ENCODE measurements around the gene TGFBR3L. TPM values are rescaled to one million over a fixed set of nuclear protein-coding genes. Genes with fewer than 3 reads are reported as not detected.

The TGFBR3L gene
- total RNA-seq, 1 donor from 2014 or later, result 11.2 TPM

GRCh38 chr19:7897292-7897691 is 17.3 kb upstream of the TGFBR3L start:
- Mint-ChIP-seq H3K9me3 (ENCODE audit: low read depth) (no peaks in the 10 kb centered on the region), H3K4me1 (ENCODE audit: low read depth) (peaks cover 7% of the 10 kb centered on the region), H3K27me3 (ENCODE audit: low read depth) (no peaks in the 10 kb centered on the region), H3K36me3 (ENCODE audit: low read depth) (peaks cover 6% of the 10 kb centered on the region), H3K27ac (ENCODE audit: unreplicated experiment) (no peak overlapping the region), H3K4me3 (ENCODE audit: unreplicated experiment) (no peak overlapping the region)
- TF ChIP-seq CTCF (IDR thresholded peaks at IDR 0.05), result no peak
- DNase-seq (ENCODE audit: low spot score), result no peak

- H3K27me3 Mint-ChIP-seq (ENCODE audit: low read depth), result no peaks in the 10 kb centered on the region
- peaks cover 12% of the 10 kb centered on the region for H3K4me1 Mint-ChIP-seq (ENCODE audit: low read depth)
- H3K9me3 Mint-ChIP-seq (ENCODE audit: low read depth), result no peaks in the 10 kb centered on the region
- peaks cover 6% of the 10 kb centered on the region for H3K36me3 Mint-ChIP-seq (ENCODE audit: low read depth)
- DNase-seq (ENCODE audit: low spot score), result no peak
- TF ChIP-seq CTCF (IDR thresholded peaks at IDR 0.05), result no peak
- H3K27ac Mint-ChIP-seq (ENCODE audit: unreplicated experiment), result no peak overlapping the region
- H3K4me3 Mint-ChIP-seq (ENCODE audit: unreplicated experiment), result no peak overlapping the region
Measured at GRCh38 chr19:7898967-7899366, 15.7 kb upstream of the TGFBR3L start.

- TF ChIP-seq CTCF (IDR thresholded peaks at IDR 0.05), result no peak
- H3K4me3 Mint-ChIP-seq (ENCODE audit: unreplicated experiment), result no peak overlapping the region
- H3K4me1 Mint-ChIP-seq (ENCODE audit: low read depth), result peaks cover 14% of the 10 kb centered on the region
- H3K36me3 Mint-ChIP-seq (ENCODE audit: low read depth), result peaks cover 6% of the 10 kb centered on the region
- no peaks in the 10 kb centered on the region for H3K27me3 Mint-ChIP-seq (ENCODE audit: low read depth)
- no peak overlapping the region for H3K27ac Mint-ChIP-seq (ENCODE audit: unreplicated experiment)
- no peaks in the 10 kb centered on the region for H3K9me3 Mint-ChIP-seq (ENCODE audit: low read depth)
- peak; percentile 94 for DNase-seq (ENCODE audit: low spot score)
Measured at GRCh38 chr19:7899751-7900378, 14.8 kb upstream of the TGFBR3L start.

GRCh38 chr19:7900401-7900870 is 14.2 kb upstream of the TGFBR3L start:
- no peak overlapping the region for H3K27ac Mint-ChIP-seq (ENCODE audit: unreplicated experiment)
- H3K36me3 Mint-ChIP-seq (ENCODE audit: low read depth), result peaks cover 6% of the 10 kb centered on the region
- no peak for DNase-seq (ENCODE audit: low spot score)

GRCh38 chr19:7900931-7901330 is 13.7 kb upstream of the TGFBR3L start:
- TF ChIP-seq CTCF (IDR thresholded peaks at IDR 0.05), result no peak
- H3K4me1 Mint-ChIP-seq (ENCODE audit: low read depth), result peaks cover 25% of the 10 kb centered on the region
- peaks cover 6% of the 10 kb centered on the region for H3K36me3 Mint-ChIP-seq (ENCODE audit: low read depth)
- H3K27ac Mint-ChIP-seq (ENCODE audit: unreplicated experiment), result no peak overlapping the region
- H3K27me3 Mint-ChIP-seq (ENCODE audit: low read depth), result no peaks in the 10 kb centered on the region
- DNase-seq (ENCODE audit: low spot score), result no peak
- H3K9me3 Mint-ChIP-seq (ENCODE audit: low read depth), result no peaks in the 10 kb centered on the region
- H3K4me3 Mint-ChIP-seq (ENCODE audit: unreplicated experiment), result no peak overlapping the region

More at GRCh38 chr19:7900401-7900870, 14.2 kb upstream of the TGFBR3L start:
- H3K27me3 Mint-ChIP-seq (ENCODE audit: low read depth), result no peaks in the 10 kb centered on the region
- H3K9me3 Mint-ChIP-seq (ENCODE audit: low read depth), result no peaks in the 10 kb centered on the region
- peaks cover 20% of the 10 kb centered on the region for H3K4me1 Mint-ChIP-seq (ENCODE audit: low read depth)
- no peak for TF ChIP-seq CTCF (IDR thresholded peaks at IDR 0.05)
- no peak overlapping the region for H3K4me3 Mint-ChIP-seq (ENCODE audit: unreplicated experiment)

Measured in chondrocyte (in vitro differentiated cells).